HUES48 (cell line): Measurements from ENCODE around the gene HOXD12.

Experiments used
- H3K27ac ChIP-seq: one replicate; pipeline ENCODE4 v1.7.0; 2013; ENCODE audit warnings: low read depth, low read length, inconsistent platforms
- H3K27me3 ChIP-seq: 2 replicates; pipeline ENCODE4 v1.6.1; 2013; ENCODE audit warnings: mild to moderate bottlenecking, low read length; ENCODE audit not compliant: control insufficient read depth, insufficient read depth
- H3K36me3 ChIP-seq: 2 replicates; pipeline ENCODE4 v1.6.1; 2013; ENCODE audit warnings: low read length; ENCODE audit not compliant: control insufficient read depth, insufficient read depth
- H3K4me1 ChIP-seq: 2 replicates; pipeline ENCODE4 v1.6.1; 2013; ENCODE audit warnings: mild to moderate bottlenecking, low read length; ENCODE audit not compliant: control insufficient read depth, insufficient read depth
- H3K4me3 ChIP-seq: 2 replicates; pipeline ENCODE4 v1.5.1; 2013; ENCODE audit warnings: mild to moderate bottlenecking, low read depth, low read length
- H3K9ac ChIP-seq: 2 replicates; pipeline ENCODE4 v1.6.1; 2013; ENCODE audit warnings: mild to moderate bottlenecking, low read depth, low read length, moderate library complexity
- H3K9me3 ChIP-seq: 2 replicates; pipeline ENCODE4 v1.6.1; 2013; ENCODE audit warnings: low read length; ENCODE audit not compliant: control insufficient read depth, insufficient read depth

The HOXD12 gene

GRCh38 chr2:176148751-176149421 lies 49.3 kb downstream of the HOXD12 start:
- Histone ChIP-seq H3K4me1 (peaks cover 5% of the 10 kb centered on the region; the same call in 1 of the 2 replicates), H3K9me3 (peaks cover 3% of the 10 kb centered on the region; the same call in 1 of the 2 replicates)

GRCh38 chr2:176149481-176149938 lies 49.9 kb downstream of the HOXD12 start:
- H3K36me3 ChIP-seq: no peaks in the 10 kb centered on the region
- no peak overlapping the region for H3K4me3 ChIP-seq
- H3K27me3 ChIP-seq: peaks cover 100% of the 10 kb centered on the region
- no peak overlapping the region for H3K27ac ChIP-seq
- no peak overlapping the region for H3K9ac ChIP-seq
- H3K9me3 ChIP-seq: peaks cover 3% of the 10 kb centered on the region; the same call in 1 of the 2 replicates
- H3K4me1 ChIP-seq: peaks cover 5% of the 10 kb centered on the region; the same call in 1 of the 2 replicates

More at GRCh38 chr2:176148751-176149421, 49.3 kb downstream of the HOXD12 start:
- H3K9ac ChIP-seq: no peak overlapping the region
- peaks cover 100% of the 10 kb centered on the region for H3K27me3 ChIP-seq
- H3K4me3 ChIP-seq: no peak overlapping the region
- no peak overlapping the region for H3K27ac ChIP-seq
- H3K36me3 ChIP-seq: no peaks in the 10 kb centered on the region

- H3K27me3 ChIP-seq: peaks cover 100% of the 10 kb centered on the region
- peaks cover 3% of the 10 kb centered on the region; the same call in 1 of the 2 replicates for H3K9me3 ChIP-seq
- H3K4me1 ChIP-seq: peaks cover 5% of the 10 kb centered on the region; the same call in 1 of the 2 replicates
- H3K27ac ChIP-seq: no peak overlapping the region
- no peak overlapping the region for H3K9ac ChIP-seq
- H3K36me3 ChIP-seq: no peaks in the 10 kb centered on the region
- no peak overlapping the region for H3K4me3 ChIP-seq
Measured at GRCh38 chr2:176149939-176150583, 50.5 kb downstream of the HOXD12 start.

- Histone ChIP-seq H3K4me1 (peaks cover 12% of the 10 kb centered on the region; the same call in 1 of the 2 replicates), H3K9me3 (peaks cover 3% of the 10 kb centered on the region; the same call in 1 of the 2 replicates), H3K27me3 (peaks cover 100% of the 10 kb centered on the region), H3K27ac (no peak overlapping the region), H3K9ac (no peak overlapping the region), H3K36me3 (no peaks in the 10 kb centered on the region), H3K4me3 (no peak overlapping the region)
Measured at GRCh38 chr2:176150584-176151441, 51.2 kb downstream of the HOXD12 start.

- Histone ChIP-seq H3K27me3 (peaks cover 100% of the 10 kb centered on the region), H3K27ac (no peak within 1 kb of the TSS), H3K36me3 (no peaks in the 10 kb centered on the region), H3K9me3 (peaks cover 2% of the 10 kb centered on the region; the same call in 1 of the 2 replicates), H3K4me3 (peak within 1 kb of the TSS; percentile 17; the same call in 1 of the 2 replicates), H3K9ac (no peak within 1 kb of the TSS), H3K4me1 (peaks cover 12% of the 10 kb centered on the region; the same call in 1 of the 2 replicates)
Measured at GRCh38 chr2:176151442-176152287, 52.1 kb downstream of the HOXD12 start, which contains the start of gene HOXD4. Gene HOXD4, plus strand, starts transcription at chr2:176151550. Its CDS starts 84 bp downstream, at chr2:176151634.
